ENCODE results near the gene TSC22D2. TPM values are rescaled to one million over a fixed set of nuclear protein-coding genes. Genes with fewer than 3 reads are reported as not detected.

The TSC22D2 gene
- total RNA-seq, 3 donors from 2014 or later = 21.8 to 35.5 (median 31.3) TPM

DNA sequence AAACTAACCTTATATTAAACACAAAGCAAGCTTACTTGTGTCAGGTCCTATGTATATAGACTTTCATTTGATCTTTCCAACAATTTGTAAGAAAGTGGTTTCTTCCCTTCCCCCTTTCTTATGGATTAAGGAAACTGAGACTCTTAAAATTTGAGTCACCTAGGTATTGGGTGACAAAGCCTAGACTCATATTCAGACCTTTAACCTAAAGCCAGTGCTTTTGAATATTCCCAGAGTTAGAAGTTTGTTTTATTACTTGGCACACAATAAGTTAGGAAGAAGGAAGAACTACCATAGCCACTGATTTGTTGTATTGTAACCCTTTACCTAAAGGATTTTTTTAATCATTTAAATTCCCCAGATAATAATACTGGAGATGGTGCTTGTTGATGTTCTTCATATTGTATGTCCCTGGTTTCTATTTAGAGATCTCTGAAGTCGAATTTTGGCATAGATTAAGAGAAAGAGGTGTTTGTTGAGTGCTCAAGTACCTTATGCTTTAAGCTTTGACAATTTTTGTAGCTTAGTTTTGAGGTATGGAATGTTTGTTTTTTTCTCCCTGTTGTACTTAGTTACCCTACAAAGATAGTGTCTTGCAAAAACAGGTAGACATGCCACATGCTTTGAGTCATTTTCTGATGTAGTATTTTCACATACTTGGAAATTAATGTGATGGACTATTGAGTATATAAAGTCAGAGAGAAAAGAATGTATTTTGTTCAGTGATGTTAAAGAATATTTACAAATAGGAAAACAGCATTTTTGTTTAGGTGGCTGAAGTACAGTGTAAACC is 11.2 kb downstream of the TSC22D2 start:
- no peaks in the 10 kb centered on the region for H3K36me3 ChIP-seq (ENCODE audit: low read depth)
- peak; percentile 60 for ATAC-seq
- intact Hi-C loops (cut with DNase I, micrococcal nuclease) = loop anchor here in 1 of 2 donors (10.0 kb wide), 1 partner anchor 76 kb away; no protein-coding TSS in a partner anchor
- H3K4me1 ChIP-seq (ENCODE audit: low read depth) = peaks cover 23% of the 10 kb centered on the region
- H3K9me3 ChIP-seq = no peaks in the 10 kb centered on the region
- TF ChIP-seq, protein P1, sequence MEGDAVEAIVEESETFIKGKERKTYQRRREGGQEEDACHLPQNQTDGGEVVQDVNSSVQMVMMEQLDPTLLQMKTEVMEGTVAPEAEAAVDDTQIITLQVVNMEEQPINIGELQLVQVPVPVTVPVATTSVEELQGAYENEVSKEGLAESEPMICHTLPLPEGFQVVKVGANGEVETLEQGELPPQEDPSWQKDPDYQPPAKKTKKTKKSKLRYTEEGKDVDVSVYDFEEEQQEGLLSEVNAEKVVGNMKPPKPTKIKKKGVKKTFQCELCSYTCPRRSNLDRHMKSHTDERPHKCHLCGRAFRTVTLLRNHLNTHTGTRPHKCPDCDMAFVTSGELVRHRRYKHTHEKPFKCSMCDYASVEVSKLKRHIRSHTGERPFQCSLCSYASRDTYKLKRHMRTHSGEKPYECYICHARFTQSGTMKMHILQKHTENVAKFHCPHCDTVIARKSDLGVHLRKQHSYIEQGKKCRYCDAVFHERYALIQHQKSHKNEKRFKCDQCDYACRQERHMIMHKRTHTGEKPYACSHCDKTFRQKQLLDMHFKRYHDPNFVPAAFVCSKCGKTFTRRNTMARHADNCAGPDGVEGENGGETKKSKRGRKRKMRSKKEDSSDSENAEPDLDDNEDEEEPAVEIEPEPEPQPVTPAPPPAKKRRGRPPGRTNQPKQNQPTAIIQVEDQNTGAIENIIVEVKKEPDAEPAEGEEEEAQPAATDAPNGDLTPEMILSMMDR (IDR thresholded peaks at IDR 0.05) = no peak
- no peak for DNase-seq
- H3K4me3 ChIP-seq = no peak overlapping the region

- no peak overlapping the region for H3K4me3 ChIP-seq
- intact Hi-C loops (cut with DNase I, micrococcal nuclease) = loop anchor here in 1 of 2 donors (10.0 kb wide), 1 partner anchor 75 kb away; no protein-coding TSS in a partner anchor
- no peaks in the 10 kb centered on the region for H3K9me3 ChIP-seq
- TF ChIP-seq, protein P1 (IDR thresholded peaks at IDR 0.05) = no peak
- H3K36me3 ChIP-seq (ENCODE audit: low read depth) = no peaks in the 10 kb centered on the region
- DNase-seq (no peak), ATAC-seq (peak; percentile 34)
- peaks cover 20% of the 10 kb centered on the region for H3K4me1 ChIP-seq (ENCODE audit: low read depth)
These were observed 11.9 kb downstream of the TSC22D2 start for GRCh38 chr3:150419959-150420358.

GRCh38 chr3:150421256-150421655 is 13.2 kb downstream of the TSC22D2 start:
- H3K36me3 ChIP-seq (ENCODE audit: low read depth) = no peaks in the 10 kb centered on the region
- TF ChIP-seq, protein P1 (IDR thresholded peaks at IDR 0.05) = no peak
- intact Hi-C loops (cut with DNase I, micrococcal nuclease) = no loop called here
- ATAC-seq = no peak
- no peak overlapping the region for H3K4me3 ChIP-seq
- peaks cover 13% of the 10 kb centered on the region for H3K4me1 ChIP-seq (ENCODE audit: low read depth)
- no peak for DNase-seq
- H3K9me3 ChIP-seq = no peaks in the 10 kb centered on the region

DNA sequence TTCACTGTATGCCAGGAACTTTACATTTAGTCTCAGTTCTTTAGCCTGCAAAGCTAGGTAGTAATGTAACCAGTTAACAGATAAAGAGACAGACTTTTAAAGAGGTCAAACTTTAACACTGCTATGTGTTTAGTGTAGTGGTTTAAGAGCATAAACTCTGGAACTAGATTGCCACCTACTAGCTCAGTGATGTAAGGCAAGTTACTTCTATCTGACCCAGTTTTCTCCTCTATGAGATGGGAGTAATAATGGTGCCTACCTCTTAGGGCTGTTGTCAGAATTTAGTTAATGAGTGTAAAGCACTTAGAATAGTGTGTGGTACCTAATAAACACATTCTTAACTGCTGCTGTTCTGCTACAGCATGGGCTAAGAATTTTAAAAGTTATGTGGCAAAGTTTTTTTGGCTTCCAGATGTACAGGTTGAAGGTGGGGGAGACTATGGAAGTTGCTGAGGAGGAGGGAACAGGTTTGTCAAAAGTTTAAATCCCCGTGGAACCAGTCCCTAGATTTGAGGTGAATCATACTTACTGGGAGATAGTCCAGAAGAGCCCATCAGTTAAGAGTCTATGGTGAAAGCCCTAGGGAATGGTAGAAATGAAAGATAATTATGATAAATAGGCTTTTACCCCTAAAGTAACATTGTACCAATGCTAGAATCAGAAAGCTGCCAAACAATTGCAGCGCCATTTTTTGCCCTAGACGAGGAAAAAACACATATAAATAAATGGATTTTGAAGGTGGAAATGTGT is 13.9 kb downstream of the TSC22D2 start:
- Histone ChIP-seq H3K36me3 (ENCODE audit: low read depth) (no peaks in the 10 kb centered on the region), H3K4me1 (ENCODE audit: low read depth) (peaks cover 11% of the 10 kb centered on the region), H3K4me3 (no peak overlapping the region), H3K9me3 (no peaks in the 10 kb centered on the region)
- no peak for DNase-seq
- TF ChIP-seq, protein P1 (IDR thresholded peaks at IDR 0.05) = no peak
- ATAC-seq = peak; percentile 36
- intact Hi-C loops (cut with DNase I, micrococcal nuclease) = no loop called here

GRCh38 chr3:150422907-150423306 is 14.8 kb downstream of the TSC22D2 start:
- intact Hi-C loops (cut with DNase I, micrococcal nuclease) = no loop called here
- ATAC-seq (no peak), DNase-seq (no peak)
- no peaks in the 10 kb centered on the region for H3K9me3 ChIP-seq
- TF ChIP-seq, protein P1 (IDR thresholded peaks at IDR 0.05) = no peak
- no peaks in the 10 kb centered on the region for H3K36me3 ChIP-seq (ENCODE audit: low read depth)
- H3K4me3 ChIP-seq = no peak overlapping the region
- H3K4me1 ChIP-seq (ENCODE audit: low read depth) = peaks cover 11% of the 10 kb centered on the region
